ENCODE results near the gene PZP.

GRCh38 chr12:9132008-9132535, 76.1 kb downstream of the PZP start:
- TF ChIP-seq CREB1 (IDR thresholded peaks at IDR 0.05), result no peak
- TF ChIP-seq CREB1 (CRISPR knock-in tag; IDR thresholded peaks at IDR 0.05), result no peak
- no peak for TF ChIP-seq ZBTB49 (CRISPR knock-in tag; IDR thresholded peaks at IDR 0.05; ENCODE audit: borderline replicate concordance)
- no peak for TF ChIP-seq ZBTB17 (CRISPR knock-in tag; IDR thresholded peaks at IDR 0.05)
- TF ChIP-seq, protein P1, sequence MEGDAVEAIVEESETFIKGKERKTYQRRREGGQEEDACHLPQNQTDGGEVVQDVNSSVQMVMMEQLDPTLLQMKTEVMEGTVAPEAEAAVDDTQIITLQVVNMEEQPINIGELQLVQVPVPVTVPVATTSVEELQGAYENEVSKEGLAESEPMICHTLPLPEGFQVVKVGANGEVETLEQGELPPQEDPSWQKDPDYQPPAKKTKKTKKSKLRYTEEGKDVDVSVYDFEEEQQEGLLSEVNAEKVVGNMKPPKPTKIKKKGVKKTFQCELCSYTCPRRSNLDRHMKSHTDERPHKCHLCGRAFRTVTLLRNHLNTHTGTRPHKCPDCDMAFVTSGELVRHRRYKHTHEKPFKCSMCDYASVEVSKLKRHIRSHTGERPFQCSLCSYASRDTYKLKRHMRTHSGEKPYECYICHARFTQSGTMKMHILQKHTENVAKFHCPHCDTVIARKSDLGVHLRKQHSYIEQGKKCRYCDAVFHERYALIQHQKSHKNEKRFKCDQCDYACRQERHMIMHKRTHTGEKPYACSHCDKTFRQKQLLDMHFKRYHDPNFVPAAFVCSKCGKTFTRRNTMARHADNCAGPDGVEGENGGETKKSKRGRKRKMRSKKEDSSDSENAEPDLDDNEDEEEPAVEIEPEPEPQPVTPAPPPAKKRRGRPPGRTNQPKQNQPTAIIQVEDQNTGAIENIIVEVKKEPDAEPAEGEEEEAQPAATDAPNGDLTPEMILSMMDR (IDR thresholded peaks at IDR 0.05 in 2 of 3, conservative IDR thresholded peaks at IDR 0.05 in 1 of 3; ENCODE audit: insufficient read depth in 2 of 3, low read depth in 1 of 3, low read length in 3 of 3), result no peak
- TF ChIP-seq NCOA2 (IDR thresholded peaks at IDR 0.05; ENCODE audit: partially characterized antibody in 2 of 2), result no peak
